ENCODE data around the gene TTC9B.

DNA sequence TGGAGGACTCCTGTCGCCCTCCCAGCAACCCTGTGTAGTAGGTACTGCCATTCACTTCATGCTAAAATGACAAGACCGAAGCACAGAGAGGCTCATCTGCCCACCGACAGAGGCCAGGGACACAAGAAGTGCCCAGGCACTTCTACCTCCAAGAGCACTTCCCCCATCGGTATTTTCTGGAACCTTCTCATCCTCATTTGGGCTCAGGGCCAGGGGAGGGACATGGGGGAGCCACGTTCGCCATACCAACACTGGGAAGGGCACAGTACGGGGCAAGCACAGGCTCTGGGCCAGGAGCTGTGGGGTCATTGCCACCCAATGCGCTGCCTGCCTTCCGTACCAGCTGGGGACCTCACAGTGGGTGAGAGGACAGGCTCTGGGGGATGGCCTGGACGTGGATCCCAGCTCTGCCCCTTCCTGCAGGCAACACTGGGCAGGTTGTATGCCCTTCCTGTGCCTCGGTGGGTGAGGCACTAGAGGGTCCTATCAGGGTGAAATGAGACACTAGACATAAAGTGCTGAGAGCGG is 29.6 kb upstream of the TTC9B start:
- TF ChIP-seq, protein P1, sequence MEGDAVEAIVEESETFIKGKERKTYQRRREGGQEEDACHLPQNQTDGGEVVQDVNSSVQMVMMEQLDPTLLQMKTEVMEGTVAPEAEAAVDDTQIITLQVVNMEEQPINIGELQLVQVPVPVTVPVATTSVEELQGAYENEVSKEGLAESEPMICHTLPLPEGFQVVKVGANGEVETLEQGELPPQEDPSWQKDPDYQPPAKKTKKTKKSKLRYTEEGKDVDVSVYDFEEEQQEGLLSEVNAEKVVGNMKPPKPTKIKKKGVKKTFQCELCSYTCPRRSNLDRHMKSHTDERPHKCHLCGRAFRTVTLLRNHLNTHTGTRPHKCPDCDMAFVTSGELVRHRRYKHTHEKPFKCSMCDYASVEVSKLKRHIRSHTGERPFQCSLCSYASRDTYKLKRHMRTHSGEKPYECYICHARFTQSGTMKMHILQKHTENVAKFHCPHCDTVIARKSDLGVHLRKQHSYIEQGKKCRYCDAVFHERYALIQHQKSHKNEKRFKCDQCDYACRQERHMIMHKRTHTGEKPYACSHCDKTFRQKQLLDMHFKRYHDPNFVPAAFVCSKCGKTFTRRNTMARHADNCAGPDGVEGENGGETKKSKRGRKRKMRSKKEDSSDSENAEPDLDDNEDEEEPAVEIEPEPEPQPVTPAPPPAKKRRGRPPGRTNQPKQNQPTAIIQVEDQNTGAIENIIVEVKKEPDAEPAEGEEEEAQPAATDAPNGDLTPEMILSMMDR (IDR thresholded peaks at IDR 0.05) = no peak
- TF ChIP-seq POLR2A (IDR thresholded peaks at IDR 0.05; ENCODE audit: low read depth) (no peak), POLR2AphosphoS5 (IDR thresholded peaks at IDR 0.05) (no peak)
